GM20000 (cell line): ENCODE data around the gene MYO3B.

Experiments
- DNase-seq: peaks from one replicate; pipeline ENCODE4 v3.0.0; 2012; ENCODE audit warnings: low spot score
- CTCF ChIP-seq: IDR thresholded peaks from 2 replicates; pipeline ENCODE4 v1.5.1; 2012; ENCODE audit warnings: mild to moderate bottlenecking, control low read depth; ENCODE audit errors: extremely low read depth, missing control alignments

Gene MYO3B

GRCh38 chr2:170553748-170554147 lies 375.8 kb downstream of the MYO3B start:
- TF ChIP-seq CTCF, result no peak
- DNase-seq, result no peak

- DNase-seq, result no peak
- TF ChIP-seq CTCF, result no peak
Observed at GRCh38 chr2:170554278-170554955, 376.5 kb downstream of the MYO3B start.

- DNase-seq, result no peak
- no peak for TF ChIP-seq CTCF
Observed at GRCh38 chr2:170562928-170563327, 385.0 kb downstream of the MYO3B start.

GRCh38 chr2:170563401-170563800 lies 385.5 kb downstream of the MYO3B start:
- TF ChIP-seq CTCF, result no peak
- no peak for DNase-seq

- DNase-seq, result no peak
Observed at GRCh38 chr2:170566138-170566537, 388.2 kb downstream of the MYO3B start.

GRCh38 chr2:170567429-170567828 lies 389.5 kb downstream of the MYO3B start:
- DNase-seq, result no peak
- TF ChIP-seq CTCF, result no peak

More at GRCh38 chr2:170566138-170566537, 388.2 kb downstream of the MYO3B start:
- no peak for TF ChIP-seq CTCF

GRCh38 chr2:170568511-170568910 lies 390.6 kb downstream of the MYO3B start:
- DNase-seq, result no peak
- no peak for TF ChIP-seq CTCF
